NB4 (cell line): Measurements from ENCODE around the gene MUC12.
"Not testable (repeated sequence)": the region's sequence is repeated elsewhere in the genome, so short reads cannot be mapped to it uniquely, and the experiment has no call there.

ENCODE experiments used
- MYC ChIP-seq: IDR thresholded peaks from 2 replicates; pipeline ENCODE4 v1.6.1; 2011; ENCODE audit warnings: low read depth, low read length
- POLR2A ChIP-seq: IDR thresholded peaks from 2 replicates; pipeline ENCODE4 v1.6.1; 2011; ENCODE audit warnings: mild to moderate bottlenecking; ENCODE audit not compliant: insufficient read length; ENCODE audit errors: extremely low read depth
- TF ChIP-seq, protein P1 (sequence below): IDR thresholded peaks from one replicate; pipeline ENCODE4 v1.5.1; 2012; ENCODE audit warnings: low read depth, low read length
- TF ChIP-seq, protein P2 (sequence below): IDR thresholded peaks from 2 replicates; pipeline ENCODE4 v1.6.1; 2011; ENCODE audit warnings: low read depth, low read length

DNA sequence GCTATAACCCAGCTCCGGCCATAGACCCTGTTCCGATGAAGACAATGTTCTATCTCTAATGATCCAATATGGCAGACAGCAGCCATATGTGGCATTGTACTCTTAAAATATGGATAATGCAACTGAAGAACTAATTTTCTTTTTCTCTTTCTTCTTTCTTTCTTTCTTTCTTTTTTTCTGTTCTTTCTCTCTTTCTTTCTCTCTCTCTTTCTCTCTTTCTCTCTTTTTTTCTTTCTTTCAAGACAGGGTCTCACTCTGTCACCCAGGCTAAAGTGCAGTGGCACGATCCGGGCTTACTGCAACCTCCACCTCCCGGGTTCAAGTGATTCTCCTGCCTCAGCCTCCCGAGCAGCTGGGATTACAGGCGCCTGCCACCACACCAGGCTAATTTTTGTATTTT is 33.2 kb upstream of the MUC12 start:
- not testable (repeated sequence) for TF ChIP-seq POLR2A, MYC
- TF ChIP-seq, protein P1, sequence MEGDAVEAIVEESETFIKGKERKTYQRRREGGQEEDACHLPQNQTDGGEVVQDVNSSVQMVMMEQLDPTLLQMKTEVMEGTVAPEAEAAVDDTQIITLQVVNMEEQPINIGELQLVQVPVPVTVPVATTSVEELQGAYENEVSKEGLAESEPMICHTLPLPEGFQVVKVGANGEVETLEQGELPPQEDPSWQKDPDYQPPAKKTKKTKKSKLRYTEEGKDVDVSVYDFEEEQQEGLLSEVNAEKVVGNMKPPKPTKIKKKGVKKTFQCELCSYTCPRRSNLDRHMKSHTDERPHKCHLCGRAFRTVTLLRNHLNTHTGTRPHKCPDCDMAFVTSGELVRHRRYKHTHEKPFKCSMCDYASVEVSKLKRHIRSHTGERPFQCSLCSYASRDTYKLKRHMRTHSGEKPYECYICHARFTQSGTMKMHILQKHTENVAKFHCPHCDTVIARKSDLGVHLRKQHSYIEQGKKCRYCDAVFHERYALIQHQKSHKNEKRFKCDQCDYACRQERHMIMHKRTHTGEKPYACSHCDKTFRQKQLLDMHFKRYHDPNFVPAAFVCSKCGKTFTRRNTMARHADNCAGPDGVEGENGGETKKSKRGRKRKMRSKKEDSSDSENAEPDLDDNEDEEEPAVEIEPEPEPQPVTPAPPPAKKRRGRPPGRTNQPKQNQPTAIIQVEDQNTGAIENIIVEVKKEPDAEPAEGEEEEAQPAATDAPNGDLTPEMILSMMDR, result not testable (repeated sequence)
- TF ChIP-seq, protein P2, sequence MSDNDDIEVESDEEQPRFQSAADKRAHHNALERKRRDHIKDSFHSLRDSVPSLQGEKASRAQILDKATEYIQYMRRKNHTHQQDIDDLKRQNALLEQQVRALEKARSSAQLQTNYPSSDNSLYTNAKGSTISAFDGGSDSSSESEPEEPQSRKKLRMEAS, result not testable (repeated sequence)
